GM19238 (cell line): ENCODE measurements around the gene MLLT6.

Experiments used
- DNase-seq: peaks from one replicate; pipeline ENCODE4 v3.0.0; 2011; ENCODE audit warnings: low spot score; ENCODE audit not compliant: insufficient read length

Gene MLLT6

DNA sequence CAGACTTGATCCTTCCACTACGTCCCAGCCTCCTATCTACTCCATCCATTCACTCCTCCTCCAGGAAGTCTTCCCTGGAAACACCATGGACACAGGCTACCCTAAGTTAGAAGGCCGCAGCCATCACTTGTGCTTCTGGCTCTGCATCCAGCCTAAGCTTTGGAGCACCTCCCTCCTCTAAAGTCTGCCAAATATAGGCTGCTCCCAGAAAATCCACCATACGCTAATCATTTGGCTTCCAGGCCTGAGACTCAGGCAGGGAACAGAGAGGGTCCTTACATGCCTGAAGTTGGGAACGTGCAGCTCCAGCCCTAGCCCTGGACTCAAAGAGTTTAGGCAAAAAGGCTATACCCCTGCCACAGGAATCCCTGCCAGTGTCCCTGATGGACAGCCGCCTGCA lies 36.4 kb downstream of the MLLT6 start:
- no peak for DNase-seq

DNA sequence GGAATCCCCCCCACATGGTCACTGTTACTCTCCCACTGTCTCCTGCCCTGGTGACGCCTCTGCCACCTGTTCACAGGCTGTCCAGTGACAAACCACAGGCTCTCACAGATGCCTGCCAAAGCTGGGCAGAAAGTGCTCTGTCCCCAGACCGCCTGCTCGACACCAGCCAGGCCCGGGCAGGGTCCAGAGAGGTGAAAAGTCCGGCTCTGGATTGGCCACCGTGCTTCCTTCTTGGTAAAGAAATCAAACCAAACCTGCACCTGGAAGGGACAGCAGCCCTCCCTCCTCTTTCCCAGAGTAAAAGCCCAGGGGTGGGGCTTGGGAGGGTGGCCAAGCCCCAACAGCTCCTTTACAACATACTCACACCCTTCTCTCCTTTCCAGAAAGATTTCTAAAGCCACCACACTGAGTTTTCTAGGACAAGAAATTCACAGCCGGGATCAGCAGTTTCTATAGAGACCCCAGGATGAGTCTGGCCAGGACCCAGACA lies 36.9 kb downstream of the MLLT6 start:
- DNase-seq = no peak

DNA sequence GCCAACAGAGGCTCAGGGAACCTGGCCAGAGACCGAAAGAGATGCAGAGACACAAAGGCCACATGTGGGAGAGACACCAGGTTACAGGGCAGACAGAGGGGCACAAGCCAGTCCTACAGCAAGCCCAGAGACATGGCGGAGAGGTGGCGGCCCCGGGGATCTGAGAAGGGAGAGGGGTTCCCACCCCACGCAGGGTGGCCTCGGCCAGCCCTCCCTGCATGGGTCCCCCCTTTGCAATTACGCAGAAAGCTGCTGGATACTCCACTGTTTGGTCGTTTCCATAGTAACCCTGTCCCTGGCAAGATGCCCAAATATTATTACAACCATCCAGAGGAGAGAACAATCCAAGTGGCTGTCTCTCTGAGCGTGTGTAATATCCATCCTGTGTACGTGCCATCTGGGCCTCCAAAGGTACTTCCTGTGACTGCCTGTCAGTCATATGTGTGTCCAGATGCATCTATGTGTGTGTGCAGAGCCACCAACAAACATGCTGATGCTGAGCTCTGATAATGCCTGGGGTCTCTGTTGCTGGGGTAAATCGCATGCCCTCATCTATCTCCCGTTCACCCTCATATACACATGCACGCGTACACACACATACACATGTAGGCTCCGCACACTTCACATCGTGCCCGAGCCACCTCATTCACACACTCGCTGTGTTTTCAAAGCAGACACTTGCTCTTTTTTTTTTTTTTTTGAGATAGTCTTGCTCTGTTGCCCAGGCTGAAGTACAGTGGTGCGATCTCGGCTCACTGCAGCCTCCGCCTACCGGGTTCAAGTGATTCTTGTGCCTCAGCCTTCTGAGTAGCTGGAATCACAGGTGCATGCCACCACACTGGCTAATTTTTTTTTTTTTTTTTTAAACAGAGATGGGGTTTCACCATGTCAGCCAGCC lies 37.6 kb downstream of the MLLT6 start:
- no peak for DNase-seq

DNA sequence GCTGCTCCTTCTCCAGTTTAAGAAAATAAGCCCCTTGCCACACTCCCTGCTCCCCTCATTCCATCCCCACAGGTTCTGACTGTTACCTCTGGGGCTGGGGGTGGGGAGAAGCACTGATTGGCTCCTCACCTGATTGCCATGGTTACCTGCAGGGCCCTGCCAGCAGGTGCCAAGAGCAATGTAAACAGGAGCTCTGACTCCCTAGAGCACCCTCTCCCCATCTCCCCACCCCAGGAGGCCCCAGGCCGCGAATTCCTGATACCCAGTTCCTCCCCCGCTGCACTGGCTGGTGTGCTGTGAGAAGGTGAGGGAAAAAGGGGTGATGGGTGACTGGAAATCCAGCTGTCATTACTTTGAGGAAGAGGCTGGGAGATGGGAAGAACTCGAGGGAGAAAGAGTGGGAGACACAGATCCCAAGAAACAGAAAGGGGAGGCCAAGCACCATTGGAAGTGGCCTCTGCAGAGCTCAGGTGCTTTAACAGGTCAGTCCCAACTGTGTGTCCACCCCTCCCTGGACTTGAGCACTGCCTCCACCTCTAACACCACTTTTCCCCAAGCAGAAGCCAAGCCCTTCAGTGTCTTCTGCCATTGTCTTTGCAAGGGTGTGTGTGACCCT lies 38.6 kb downstream of the MLLT6 start:
- DNase-seq = no peak

DNA sequence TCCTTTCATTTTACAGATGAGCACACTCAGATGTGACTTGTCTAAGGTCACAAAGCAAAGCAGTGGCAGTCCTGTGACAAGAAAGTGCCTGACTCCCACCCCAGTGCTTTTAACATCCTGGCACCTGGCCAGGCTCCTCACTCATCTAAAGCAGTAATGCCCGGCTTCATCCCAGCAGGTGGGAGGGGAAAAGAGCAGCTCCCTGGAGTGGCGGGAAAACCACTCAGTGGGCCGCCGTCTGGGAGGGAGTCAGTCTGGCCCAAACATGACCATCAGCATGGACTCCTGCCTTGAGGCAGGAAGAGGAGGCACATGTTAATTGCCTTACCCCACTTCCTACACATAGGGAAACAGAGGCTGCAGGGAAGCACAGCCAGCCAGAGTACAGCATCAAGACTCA lies 40.5 kb downstream of the MLLT6 start:
- no peak for DNase-seq

DNA sequence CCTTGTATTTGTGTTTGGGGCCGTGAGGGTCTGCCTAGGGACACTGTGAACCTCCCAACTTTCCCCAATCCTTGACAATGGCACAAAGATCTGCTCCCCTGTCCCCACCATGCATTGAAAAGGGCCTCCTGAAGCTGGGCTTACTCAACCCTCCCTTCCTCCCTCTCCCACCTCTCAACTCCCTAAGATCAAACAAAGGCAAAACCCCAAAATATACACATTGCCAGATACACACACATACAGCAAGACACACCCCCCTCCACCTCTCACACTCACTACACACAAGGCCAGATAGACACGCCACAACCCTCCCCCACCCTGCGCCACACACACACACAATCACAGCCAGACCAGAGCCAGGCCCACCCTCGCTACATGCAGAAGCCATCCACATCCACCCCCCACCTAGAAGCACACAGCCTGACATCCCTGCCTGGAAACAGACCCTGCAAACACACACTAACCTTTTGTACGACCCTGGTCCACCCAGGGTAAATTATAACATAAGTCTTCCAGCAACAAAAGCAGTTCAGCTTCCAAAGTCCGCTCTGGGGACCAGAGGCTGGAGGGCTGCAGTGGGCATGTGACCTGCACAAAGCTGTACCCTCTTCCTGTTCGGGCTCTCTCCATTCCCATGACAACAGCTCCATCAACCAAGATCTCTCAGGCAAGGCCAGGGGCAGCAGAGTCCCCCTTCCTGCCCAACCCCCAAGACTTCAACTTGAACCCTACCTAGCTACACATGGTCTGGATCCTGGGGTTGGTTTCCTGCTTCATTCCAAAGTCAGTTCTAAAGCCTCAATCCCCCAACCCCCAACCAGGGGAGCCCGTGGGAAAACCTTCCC lies 41.2 kb downstream of the MLLT6 start:
- DNase-seq = no peak

DNA sequence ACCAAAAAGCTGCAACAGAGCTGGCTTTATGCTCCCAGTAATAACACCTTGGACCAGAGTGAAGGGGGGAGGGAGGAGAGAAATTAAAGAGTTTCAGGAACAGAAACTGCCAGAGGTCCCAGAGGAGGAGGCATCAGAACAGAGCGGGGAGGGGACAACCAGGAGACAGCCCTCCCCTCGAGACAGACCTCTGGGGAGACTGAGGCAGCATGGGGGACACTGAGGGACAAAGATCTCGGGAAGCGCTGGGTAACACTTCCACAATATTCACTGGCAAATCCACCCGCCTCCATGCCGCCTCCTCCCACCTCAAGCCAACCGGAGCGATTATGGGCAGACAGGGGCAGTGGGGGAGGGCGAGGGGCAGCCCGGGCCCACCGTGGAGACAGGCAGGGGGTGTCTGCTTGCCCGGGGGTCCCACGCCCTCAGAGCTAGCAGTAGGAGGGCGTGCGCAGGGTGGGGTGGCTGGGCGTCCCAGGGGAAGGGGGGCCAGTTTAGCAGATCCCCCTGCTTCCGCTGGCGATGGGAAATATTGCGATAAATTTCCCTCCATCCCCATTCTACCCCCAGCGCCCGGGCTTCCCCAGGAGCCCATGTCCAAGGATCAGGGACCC lies 41.9 kb downstream of the MLLT6 start:
- no peak for DNase-seq

DNA sequence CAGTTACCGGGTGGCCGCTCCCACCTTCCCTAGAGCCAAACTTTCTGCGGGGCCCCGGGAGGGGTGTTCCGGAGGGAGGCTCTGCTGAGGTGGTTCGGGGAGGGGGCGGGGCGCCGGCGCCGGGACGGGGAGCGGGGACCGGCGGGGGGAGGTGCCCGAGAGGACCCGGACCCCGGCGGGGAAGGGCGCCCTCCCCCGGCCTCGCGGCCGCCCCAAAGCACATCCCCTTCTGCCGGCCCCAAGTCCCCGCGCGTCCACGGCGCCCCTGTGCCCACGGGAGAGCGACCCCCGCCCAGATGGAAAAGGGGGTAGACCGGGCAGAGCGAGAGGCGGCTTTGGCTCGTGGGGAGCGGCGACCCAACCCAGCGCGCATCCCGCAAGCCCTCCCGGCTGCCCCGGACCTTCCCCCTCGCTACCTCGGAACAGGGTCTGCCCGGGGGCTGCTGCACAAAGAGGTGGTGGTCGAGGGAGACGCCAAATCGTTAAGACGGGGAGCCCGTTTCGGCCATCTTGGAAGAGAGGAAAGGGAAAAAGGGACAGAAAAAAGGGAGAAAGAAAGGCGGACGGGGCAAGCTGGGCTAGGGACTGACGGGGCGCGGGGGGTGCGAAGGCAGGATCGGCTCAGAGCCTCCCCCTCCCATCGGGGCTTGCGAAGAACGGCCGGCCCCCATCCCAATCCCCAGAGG lies 42.5 kb downstream of the MLLT6 start:
- DNase-seq = no peak

DNA sequence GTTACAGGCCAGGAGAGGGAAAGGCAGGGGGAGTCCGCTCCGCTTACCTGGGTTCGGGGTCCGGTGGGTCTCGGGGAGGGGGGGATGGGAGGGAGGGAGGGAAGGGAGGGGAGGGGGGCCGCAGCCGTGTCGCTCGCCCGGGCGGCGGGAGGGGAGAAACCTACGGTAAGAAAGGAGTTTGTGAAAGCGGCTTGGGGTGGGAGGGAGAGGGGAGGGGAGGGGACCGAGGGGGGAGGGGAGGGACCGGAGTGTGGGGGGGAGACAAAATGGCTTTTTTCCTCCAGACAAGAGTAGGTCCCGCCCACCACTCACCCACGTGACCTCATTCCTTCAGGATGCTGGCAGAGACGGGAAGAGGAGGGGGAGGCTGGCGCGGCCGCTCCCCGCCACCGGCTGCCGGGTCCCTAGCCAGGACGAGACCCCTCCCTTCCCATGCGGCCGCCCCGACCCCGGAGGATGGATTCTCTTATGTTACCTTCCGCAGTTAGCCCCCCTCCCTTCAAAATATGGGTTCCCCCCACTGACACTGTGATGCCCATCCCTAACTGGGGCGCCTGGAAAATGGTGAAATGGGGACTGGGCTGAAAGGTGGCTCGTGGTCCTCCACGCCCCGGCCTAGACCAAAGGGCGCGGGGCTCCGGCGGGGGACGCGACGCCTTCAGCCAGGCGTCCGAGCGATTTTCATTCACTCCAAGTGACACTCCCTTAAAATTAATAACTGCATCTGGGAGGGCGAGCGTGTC lies 43.2 kb downstream of the MLLT6 start, which contains the start of gene PCGF2:
PCGF2 (minus strand) TSS at position 188 of the 743 bp plus-strand sequence. CDS start 7,934 bp downstream, outside the sequence.
- no peak for DNase-seq

DNA sequence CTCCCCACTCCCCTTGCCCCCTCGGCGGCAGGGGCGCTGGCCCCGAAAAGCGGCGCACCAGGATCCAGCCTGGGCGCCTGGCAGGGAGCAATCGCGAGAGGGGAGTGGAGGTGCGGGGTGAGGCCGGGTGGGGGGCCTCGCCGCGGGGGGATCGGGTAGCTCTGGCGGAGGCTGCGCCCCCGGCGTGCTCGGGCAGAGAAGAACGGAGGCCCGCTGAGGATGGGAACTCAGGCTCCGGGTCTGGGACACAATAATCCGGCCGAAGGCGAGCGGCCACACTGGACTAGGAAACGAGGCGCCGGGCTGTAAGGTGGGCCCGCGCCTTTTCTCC lies 43.8 kb downstream of the MLLT6 start:
- no peak for DNase-seq

DNA sequence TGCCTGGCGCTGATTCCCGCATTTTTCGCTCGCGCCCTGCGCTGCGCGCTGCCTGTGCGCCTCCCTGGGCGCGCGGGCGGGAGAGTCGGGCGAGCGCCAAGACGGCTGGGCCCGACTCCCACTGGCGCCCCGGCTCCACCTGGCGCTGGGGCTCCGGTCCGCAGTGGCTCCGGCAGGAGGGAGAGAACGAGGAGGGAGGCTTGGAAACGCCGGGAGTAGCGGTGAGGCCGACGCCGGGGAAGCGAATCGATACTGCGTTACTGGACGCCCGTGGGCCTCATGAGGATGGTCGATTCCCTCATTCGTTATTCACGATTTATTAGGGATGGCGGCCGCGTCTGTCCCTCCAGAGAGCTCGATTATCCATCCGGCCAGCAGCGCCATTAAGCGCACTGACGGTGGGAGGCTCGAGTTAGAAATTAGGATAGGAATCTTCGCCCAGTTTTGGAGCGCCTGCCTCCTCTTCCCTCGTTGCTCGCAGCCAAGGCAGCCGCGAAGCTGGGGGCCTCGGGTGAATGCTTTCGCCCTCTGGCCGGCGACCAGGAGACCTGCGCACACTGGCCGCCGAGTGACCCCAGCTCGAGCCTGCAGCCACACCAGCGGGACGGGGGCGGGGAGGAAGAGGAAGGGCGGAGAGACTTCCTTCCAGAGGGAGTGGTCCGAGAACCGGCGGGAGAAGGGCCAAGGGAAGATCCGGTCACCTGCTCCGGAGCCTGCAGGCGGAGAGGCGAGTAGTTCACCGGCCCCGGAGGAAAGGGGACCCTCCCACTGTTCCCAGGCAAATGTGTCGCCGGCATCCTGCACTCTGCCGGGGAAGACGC lies 44.4 kb downstream of the MLLT6 start:
- DNase-seq = no peak

DNA sequence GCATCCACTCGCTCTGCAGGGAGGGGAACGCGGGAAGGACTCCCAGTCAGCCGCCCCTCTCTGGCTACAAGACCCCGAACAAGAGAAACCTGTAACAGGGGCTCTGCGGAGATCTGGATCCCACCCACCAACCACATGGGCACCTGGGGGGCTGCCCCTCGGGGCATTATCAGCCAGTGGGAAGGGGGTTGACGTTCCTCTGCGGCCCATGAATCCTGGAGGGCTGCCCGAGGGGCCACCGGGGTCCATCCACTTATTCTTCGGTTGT lies 44.9 kb downstream of the MLLT6 start:
- no peak for DNase-seq

DNA sequence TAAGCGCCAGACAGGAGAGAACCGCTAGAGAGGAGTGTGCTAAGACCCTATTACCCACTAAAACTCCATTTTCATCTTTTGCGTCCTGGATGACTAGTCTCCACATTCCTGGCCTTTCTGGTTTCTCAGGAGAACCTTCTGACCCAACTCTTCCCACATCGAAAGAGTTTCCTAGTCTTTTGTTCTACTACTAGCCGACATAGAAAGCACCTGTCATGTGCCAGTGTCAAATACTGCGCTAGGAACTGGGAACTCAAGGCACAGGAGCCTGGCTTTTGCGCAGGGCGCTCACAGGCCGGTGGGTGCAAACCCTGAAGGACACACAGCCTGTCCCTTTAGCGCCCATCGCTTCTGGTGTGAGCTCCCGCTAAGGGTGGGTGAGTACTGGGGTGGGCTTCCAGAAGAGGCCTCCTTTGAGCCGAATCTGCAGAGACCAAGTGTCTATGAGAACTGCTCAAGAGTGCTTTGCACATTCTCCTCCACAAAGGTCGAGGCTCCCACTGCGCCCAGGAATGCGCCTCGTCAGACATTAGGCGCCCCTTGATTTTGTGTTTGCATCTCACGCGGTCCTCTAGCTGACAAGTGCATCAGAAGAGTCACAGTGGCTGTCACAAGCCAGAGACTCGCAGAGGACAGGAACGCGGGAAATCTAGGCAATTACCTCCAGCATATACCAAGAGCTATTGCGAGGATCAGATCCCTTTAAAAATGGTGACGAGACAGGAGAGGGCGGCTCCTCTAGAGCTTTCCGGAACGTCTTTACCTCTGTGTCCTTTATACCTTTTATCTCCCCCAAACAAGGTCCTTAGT lies 45.4 kb downstream of the MLLT6 start:
- DNase-seq = no peak

DNA sequence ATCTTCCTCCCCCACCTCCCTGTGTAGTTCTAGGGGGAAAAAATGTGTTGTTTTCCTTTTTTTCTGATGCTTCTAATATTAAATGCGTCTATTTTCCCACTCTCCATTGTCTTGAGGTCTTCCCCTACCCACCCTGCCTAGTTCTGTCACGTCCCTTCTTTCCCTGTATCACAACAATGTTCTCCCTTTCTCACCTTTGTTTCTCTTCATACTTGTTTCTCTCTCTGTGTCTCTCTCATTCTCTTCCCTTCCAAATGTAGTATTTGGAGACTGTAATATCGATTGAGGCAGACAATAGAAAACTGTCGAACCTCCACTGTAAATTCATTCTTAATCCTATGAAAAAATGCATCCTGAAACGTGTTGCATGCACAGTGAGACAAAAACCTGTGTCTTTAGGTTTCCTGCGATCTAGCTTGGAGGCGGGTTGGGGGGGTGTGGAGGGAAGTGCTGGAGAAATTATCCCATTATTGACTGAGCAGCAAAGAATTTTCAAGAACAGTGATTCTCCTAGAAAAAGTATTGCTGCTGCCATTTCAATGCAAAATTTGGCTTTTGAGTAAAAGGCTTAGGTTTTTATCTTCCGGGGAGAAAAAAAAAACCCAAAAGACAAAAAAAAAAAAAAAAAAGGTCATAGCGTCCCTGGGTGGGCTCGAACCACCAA lies 46.2 kb downstream of the MLLT6 start:
- no peak for DNase-seq

DNA sequence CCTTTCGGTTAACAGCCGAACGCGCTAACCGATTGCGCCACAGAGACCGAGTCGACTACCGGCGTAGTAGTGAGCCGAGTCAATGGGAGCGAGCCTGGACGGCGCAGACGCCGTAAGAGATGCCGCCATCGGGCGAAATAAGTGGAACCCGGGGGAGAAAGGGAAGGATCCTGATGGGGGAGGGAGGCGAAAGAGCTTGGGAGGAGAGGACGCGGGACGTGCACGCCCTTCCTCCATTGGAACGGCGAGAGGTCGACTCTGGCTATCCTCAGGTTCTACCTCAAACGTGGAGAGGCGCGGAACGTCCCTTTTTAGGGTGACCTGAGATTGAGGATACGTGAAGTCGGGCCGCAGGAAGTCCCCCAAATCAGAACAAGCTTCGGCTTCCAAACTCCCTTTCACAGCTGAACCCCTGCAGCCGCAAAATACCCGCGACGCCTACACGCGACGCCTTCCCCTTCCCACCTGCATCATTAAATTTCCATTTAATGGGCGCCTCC lies 46.8 kb downstream of the MLLT6 start:
- DNase-seq = no peak

DNA sequence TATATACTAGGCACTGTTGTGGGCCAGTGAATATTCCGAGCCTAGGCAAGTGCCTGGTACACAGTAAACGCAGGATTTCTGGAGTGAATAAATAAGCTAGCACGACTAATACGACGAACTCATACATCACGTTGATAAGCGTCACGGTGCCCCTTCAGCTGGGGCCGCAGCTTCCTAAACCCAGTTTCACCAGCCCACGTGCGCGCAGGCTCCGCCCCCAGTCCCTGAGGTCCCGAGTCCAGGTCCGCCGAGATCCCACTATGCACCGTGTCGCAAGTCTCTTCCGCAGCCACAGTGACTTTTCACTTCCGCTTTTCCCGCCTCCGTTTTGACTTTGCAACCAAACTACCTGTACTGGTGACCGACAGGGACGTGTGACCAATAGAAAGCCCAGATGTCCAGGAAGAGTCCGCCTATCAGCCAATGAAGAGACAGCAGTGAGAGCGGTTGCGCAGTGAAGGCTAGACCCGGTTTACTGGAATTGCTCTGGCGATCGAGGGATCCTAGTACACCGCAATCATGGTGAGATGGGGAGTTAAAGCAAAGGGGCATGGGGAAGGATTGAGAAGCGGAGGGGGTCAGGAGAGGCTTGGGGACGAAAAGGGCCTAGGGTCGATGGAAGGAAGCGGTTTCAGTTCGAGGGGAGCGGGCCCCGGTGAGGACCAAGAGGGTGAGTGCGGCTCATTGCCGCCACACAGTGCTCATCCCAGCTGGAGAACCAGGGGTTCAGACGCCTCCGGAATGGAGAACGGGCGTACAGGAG lies 47.4 kb downstream of the MLLT6 start, which contains the start of gene PSMB3:
PSMB3 (plus strand) TSS at position 434 of the 763 bp plus-strand sequence; CDS start at position 520, 86 bp downstream.
- DNase-seq = peak; percentile 92

DNA sequence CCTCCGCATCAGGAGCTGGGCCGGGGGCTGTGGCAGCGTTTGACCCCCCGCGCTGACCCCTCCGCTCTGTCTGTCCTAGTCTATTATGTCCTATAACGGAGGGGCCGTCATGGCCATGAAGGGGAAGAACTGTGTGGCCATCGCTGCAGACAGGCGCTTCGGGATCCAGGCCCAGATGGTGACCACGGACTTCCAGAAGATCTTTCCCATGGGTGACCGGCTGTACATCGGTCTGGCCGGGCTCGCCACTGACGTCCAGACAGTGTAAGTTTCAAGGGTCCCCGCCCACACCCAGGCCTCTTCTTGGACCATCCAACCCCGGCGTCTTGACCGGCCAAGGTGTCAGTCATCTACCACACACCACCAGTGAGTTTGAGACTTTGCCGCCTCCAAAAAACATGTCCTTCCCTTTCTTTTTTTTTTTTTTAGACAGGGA lies 48.0 kb downstream of the MLLT6 start:
- DNase-seq = no peak
